ENCODE data around the gene SMARCB1.

Gene SMARCB1

DNA sequence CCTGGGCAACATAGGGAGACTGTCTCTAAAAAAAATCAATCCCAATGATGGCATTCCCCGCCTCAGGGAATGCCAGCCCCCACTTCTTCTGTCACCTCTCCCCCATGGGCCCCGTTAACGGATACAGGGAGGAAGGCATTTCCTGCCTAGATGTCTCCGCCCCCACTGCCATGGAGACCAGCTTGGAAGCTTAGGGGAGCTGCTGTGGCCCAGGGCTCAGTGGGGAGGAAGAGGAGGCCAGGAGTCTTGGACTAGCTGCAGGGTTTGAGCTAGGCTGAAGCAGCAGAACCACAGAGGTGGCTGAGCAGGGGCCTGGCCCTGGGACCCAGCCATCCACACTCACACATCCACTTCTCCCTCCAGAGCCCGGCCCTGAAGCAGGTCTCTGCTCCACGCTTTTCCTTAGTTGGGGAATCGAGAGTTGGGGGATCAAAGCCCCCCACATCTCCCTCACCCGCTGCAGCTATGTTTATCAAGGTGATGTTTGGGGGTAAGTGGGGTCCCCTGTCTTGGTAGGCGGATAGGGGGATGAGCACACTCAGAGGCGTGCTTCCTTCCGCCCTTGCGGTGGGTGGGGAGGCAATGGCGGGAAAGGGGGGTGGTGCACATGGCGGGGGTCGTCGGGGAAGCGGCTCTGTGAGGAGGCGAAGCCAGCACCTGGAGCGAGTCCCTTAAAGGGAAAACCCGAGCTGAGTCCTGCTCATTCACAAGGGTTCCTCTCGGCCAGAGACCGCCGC is 23.8 kb upstream of the SMARCB1 start, which contains the start of gene C22orf15:
Gene C22orf15 (plus strand): TSS at position 149 of the 737 bp plus-strand sequence. CDS start 317 bp downstream, at position 466.
- Histone ChIP-seq H3K4me3 (ENCODE audit: low read length) (no peak within 1 kb of the TSS), H3K27ac (ENCODE audit: low read length) (no peak within 1 kb of the TSS), H3K4me2 (ENCODE audit: low read length) (no peak within 1 kb of the TSS), H3K9ac (ENCODE audit: low read length) (no peak within 1 kb of the TSS), H3K27me3 (ENCODE audit: low read depth, low read length) (no peaks in the 10 kb centered on the region), H2AFZ (ENCODE audit: low read depth, low read length) (no peak within 1 kb of the TSS), H3K9me3 (ENCODE audit: insufficient read depth, low read length) (no peaks in the 10 kb centered on the region), H3K36me3 (replicated peaks; ENCODE audit: low read depth, low read length) (peaks cover 27% of the 10 kb centered on the region), H3K4me1 (ENCODE audit: low read length) (peaks cover 4% of the 10 kb centered on the region), H3K79me2 (ENCODE audit: low read length) (peaks cover 25% of the 10 kb centered on the region), H4K20me1 (ENCODE audit: insufficient read depth, low read length) (peaks cover 12% of the 10 kb centered on the region)
- TF ChIP-seq EZH2phosphoT487 (IDR thresholded peaks at IDR 0.05; ENCODE audit: low read depth) = no peak
- no peak for TF ChIP-seq CTCF (IDR thresholded peaks at IDR 0.05; ENCODE audit: low read depth, low read length)

DNA sequence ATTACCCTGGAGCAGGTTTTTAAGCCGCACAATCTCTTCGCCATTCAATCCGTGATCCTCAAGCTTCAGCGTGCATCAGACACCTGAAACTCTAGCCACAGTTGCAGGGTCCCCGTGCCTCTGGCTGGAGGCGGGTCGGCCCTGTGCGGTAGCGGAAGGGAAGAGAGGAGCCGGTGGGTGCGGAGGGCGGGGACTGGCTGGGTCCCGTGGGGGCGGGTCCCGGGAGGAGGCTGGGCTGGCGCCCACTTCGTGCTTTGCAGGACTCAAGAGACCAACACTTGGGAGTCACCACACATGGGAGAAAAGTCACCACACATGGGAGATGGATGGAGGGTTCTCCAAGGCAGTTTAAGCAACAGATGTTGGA is 23.2 kb upstream of the SMARCB1 start:
- no peaks in the 10 kb centered on the region for H3K27me3 ChIP-seq (ENCODE audit: low read depth, low read length)
- peaks cover 27% of the 10 kb centered on the region for H3K79me2 ChIP-seq (ENCODE audit: low read length)
- H3K27ac ChIP-seq (ENCODE audit: low read length) = no peak overlapping the region
- no peak overlapping the region for H3K4me3 ChIP-seq (ENCODE audit: low read length)
- peaks cover 27% of the 10 kb centered on the region for H3K36me3 ChIP-seq (replicated peaks; ENCODE audit: low read depth, low read length)
- peaks cover 12% of the 10 kb centered on the region for H4K20me1 ChIP-seq (ENCODE audit: insufficient read depth, low read length)
- H3K9ac ChIP-seq (ENCODE audit: low read length) = no peak overlapping the region
- no peaks in the 10 kb centered on the region for H3K9me3 ChIP-seq (ENCODE audit: insufficient read depth, low read length)
- H3K4me2 ChIP-seq (ENCODE audit: low read length) = no peak overlapping the region
- H2AFZ ChIP-seq (ENCODE audit: low read depth, low read length) = no peak overlapping the region
- TF ChIP-seq CTCF (IDR thresholded peaks at IDR 0.05; ENCODE audit: low read depth, low read length) (no peak), EZH2phosphoT487 (IDR thresholded peaks at IDR 0.05; ENCODE audit: low read depth) (no peak)
- peaks cover 9% of the 10 kb centered on the region for H3K4me1 ChIP-seq (ENCODE audit: low read length)

GRCh38 chr22:23763954-23764353 is 22.8 kb upstream of the SMARCB1 start:
- H3K4me1 ChIP-seq (ENCODE audit: low read length) = peaks cover 13% of the 10 kb centered on the region
- no peaks in the 10 kb centered on the region for H3K27me3 ChIP-seq (ENCODE audit: low read depth, low read length)
- H3K79me2 ChIP-seq (ENCODE audit: low read length) = peaks cover 27% of the 10 kb centered on the region
- no peak overlapping the region for H3K4me3 ChIP-seq (ENCODE audit: low read length)
- H3K9me3 ChIP-seq (ENCODE audit: insufficient read depth, low read length) = no peaks in the 10 kb centered on the region
- peaks cover 12% of the 10 kb centered on the region for H4K20me1 ChIP-seq (ENCODE audit: insufficient read depth, low read length)
- H3K27ac ChIP-seq (ENCODE audit: low read length) = no peak overlapping the region
- TF ChIP-seq EZH2phosphoT487 (IDR thresholded peaks at IDR 0.05; ENCODE audit: low read depth) = no peak
- no peak for TF ChIP-seq CTCF (IDR thresholded peaks at IDR 0.05; ENCODE audit: low read depth, low read length)
- no peak overlapping the region for H2AFZ ChIP-seq (ENCODE audit: low read depth, low read length)
- H3K4me2 ChIP-seq (ENCODE audit: low read length) = no peak overlapping the region
- no peak overlapping the region for H3K9ac ChIP-seq (ENCODE audit: low read length)
- peaks cover 27% of the 10 kb centered on the region for H3K36me3 ChIP-seq (replicated peaks; ENCODE audit: low read depth, low read length)

DNA sequence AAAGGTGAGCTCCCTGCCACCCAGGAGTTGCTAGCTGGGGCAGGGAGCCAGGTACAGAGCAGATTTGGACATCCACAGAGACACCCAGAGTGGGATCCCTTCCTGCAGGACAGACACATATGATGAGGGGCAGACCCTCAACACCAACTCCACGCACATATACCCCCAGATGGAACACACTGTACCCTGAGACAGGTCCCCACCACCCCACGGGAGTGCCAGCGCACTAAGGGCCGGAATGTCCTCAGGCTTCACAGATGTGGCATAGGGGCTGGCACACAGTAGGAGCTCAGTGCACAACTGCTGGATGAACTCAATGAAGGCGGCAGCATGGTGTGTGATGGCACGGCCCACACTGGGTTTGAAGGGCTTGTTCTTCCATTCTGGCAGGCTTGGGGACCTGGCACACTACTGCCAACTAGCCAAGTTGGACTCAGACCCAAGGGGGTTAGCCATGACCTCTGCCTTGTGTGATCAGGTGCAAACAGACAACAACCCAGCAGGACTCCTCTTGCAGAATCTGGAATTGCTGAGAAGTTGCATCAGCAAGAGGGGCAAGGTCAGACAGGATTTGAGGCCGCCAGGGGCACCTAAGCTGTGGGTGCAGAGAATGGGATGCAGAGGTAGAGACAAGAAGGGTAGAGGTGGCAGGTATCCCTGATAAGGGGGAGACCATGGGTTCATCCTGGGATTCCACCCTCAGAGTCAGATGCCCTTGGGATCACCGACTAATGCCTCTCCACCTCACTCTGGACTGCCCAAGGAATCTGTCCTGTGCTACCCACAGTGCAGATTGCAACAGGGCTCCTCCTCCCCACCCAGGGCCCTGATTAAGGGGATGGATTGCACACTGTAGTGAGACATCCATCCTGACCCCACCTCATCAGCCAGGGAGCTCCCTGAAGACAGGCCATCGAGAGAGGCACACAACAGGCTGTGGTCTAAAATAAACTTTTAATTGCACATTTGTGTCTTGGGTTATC is 21.6 kb upstream of the SMARCB1 start:
- H4K20me1 ChIP-seq (ENCODE audit: insufficient read depth, low read length) = peaks cover 12% of the 10 kb centered on the region
- no peaks in the 10 kb centered on the region for H3K27me3 ChIP-seq (ENCODE audit: low read depth, low read length)
- no peak overlapping the region for H3K4me2 ChIP-seq (ENCODE audit: low read length)
- peaks cover 27% of the 10 kb centered on the region for H3K36me3 ChIP-seq (replicated peaks; ENCODE audit: low read depth, low read length)
- no peaks in the 10 kb centered on the region for H3K9me3 ChIP-seq (ENCODE audit: insufficient read depth, low read length)
- H3K4me1 ChIP-seq (ENCODE audit: low read length) = peaks cover 23% of the 10 kb centered on the region
- no peak overlapping the region for H3K9ac ChIP-seq (ENCODE audit: low read length)
- H3K27ac ChIP-seq (ENCODE audit: low read length) = no peak overlapping the region
- TF ChIP-seq CTCF (IDR thresholded peaks at IDR 0.05; ENCODE audit: low read depth, low read length) (no peak), EZH2phosphoT487 (IDR thresholded peaks at IDR 0.05; ENCODE audit: low read depth) (no peak)
- no peak overlapping the region for H3K4me3 ChIP-seq (ENCODE audit: low read length)
- peaks cover 27% of the 10 kb centered on the region for H3K79me2 ChIP-seq (ENCODE audit: low read length)
- H2AFZ ChIP-seq (ENCODE audit: low read depth, low read length) = no peak overlapping the region

All from OCI-LY3 (cell line).